Midbrain (tissue), 1 donor: ENCODE data around the gene XPO4.

Experiments
- DNase-seq: peaks from one replicate; lab custom pipeline; 2025; lab: John Stamatoyannopoulos, UW

XPO4 gene

DNA sequence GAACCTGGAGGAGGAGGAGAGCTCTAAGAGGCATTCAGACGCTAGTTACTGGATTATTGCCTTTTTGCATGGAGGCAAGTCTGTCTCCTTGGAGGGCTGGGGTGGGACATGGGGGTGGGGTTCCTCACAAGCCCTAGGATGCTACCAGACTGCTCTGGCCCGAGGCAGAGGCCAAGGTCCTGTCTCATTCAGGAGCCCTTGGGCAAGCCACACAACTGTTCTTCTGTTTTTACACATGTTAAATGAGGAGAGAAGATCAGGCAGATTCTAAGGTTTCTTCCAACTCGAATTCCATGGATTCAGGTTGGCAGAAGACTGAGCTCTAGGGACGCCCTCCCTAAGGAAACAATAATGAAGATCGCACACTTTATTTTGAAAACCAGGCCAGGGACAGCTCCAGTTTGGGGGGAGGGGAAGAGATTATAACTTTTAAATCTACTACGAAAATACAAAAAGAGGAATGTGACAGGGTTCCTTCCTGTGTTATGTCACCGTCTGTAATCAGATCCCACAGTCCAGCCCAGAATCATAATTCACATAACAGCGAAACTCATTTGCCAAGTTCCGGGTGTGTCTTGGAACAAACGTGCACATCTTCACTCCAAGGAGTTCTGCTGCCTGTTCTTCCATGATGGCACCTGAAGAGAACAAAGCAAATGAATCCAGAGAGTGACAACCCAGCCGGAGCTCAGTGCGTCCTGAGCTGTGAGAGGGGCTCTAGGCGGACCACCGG, 173.8 kb downstream of the XPO4 start:
- DNase-seq = no peak

DNA sequence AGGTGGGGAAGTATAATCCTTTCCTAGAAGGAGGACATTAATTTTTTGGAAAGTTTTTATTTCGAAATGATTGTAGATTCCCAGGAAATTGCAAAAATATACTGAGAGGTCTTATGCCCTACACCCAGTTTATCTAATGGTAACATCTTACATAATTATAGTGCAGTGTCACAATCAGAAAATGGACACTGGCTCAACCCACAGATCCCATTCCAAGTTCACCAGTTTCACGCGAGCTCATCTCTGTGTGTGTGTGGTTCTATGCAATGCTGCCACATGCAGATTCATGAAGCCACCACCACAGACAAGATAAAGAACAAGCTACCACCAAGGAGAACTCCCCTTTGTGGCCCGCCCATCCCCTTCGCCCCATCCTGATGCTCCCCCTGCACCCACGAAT, 174.7 kb downstream of the XPO4 start:
- DNase-seq = no peak
